HEK293 (cell line): ENCODE results near the gene VAV3.

Experiments used
- CTCF ChIA-PET: fragments of 350-600 bp; formaldehyde crosslinking; extraction: SDS; loops from one replicate; lab custom pipeline; 2021; ENCODE audit warnings: antibody characterized with exemption; lab: Yijun Ruan, JAX
- POLR2A ChIA-PET: fragments of 300-600 bp; formaldehyde crosslinking; extraction: SDS; loops from one replicate; lab custom pipeline; 2020; ENCODE audit warnings: antibody characterized with exemption, inconsistent platforms; lab: Yijun Ruan, JAX
- H3K27ac ChIP-seq: fragments of 200-500 bp; sonication (Bioruptor generic); 2 replicates; pipeline ENCODE4 v1.5.1; 2014; ENCODE audit warnings: low read depth, low read length, control low read depth, inconsistent platforms; ENCODE audit errors: extremely low read depth
- H3K36me3 ChIP-seq, 2 experiments: fragments of 200-500 bp in 1 of 2; sonication (Bioruptor generic) in 1 of 2; 1 replicate in 1 of 2; 2 replicates in 1 of 2; pipeline ENCODE4 v1.5.1; 2014 to 2017; ENCODE audit warnings: inconsistent platforms in 2 of 2, low read length in 2 of 2; ENCODE audit not compliant: control insufficient read depth in 2 of 2, insufficient read depth in 1 of 2
- H3K4me1 ChIP-seq: fragments of 200-500 bp; sonication (Bioruptor generic); 2 replicates; pipeline ENCODE4 v1.5.1; 2014; ENCODE audit warnings: mild to moderate bottlenecking, low read length, inconsistent platforms; ENCODE audit not compliant: control insufficient read depth, insufficient read depth
- H3K4me3 ChIP-seq: 2 replicates; pipeline ENCODE4 v1.5.1; 2011; ENCODE audit warnings: low read depth, mild to moderate bottlenecking, control low read depth, low read length, moderate library complexity
- H3K9me3 ChIP-seq: fragments of 200-500 bp; sonication (Bioruptor generic); 2 replicates; pipeline ENCODE4 v1.5.1; 2014; ENCODE audit warnings: low read depth, low read length, inconsistent platforms; ENCODE audit not compliant: control insufficient read depth, insufficient read depth
- BCL11A ChIP-seq: fragments of 450-650 bp; formaldehyde crosslinking; IDR thresholded peaks from 2 replicates; pipeline ENCODE4 v1.5.1; 2016; ENCODE audit warnings: low read depth, missing biosample characterization, missing genetic modification characterization
- GFI1B ChIP-seq: fragments of 450-650 bp; formaldehyde crosslinking; IDR thresholded peaks from 2 replicates; pipeline ENCODE4 v1.5.1; 2016; ENCODE audit warnings: missing biosample characterization, missing genetic modification characterization
- KLF1 ChIP-seq: fragments of 450-650 bp; formaldehyde crosslinking; IDR thresholded peaks from 2 replicates; pipeline ENCODE4 v1.5.1; 2016; ENCODE audit warnings: missing biosample characterization, missing genetic modification characterization
- KLF8 ChIP-seq: fragments of 450-650 bp; formaldehyde crosslinking; IDR thresholded peaks from 2 replicates; pipeline ENCODE4 v1.5.1; 2016; ENCODE audit warnings: missing biosample characterization, missing genetic modification characterization
- ZBTB10 ChIP-seq: fragments of 450-650 bp; formaldehyde crosslinking; IDR thresholded peaks from 2 replicates; pipeline ENCODE4 v1.5.1; 2016; ENCODE audit warnings: missing biosample characterization, missing genetic modification characterization
- ZBTB49 ChIP-seq: fragments of 450-650 bp; formaldehyde crosslinking; IDR thresholded peaks from 2 replicates; pipeline ENCODE4 v1.5.1; 2016; ENCODE audit warnings: missing biosample characterization, missing genetic modification characterization, low read depth
- ZBTB7A ChIP-seq: fragments of 450-650 bp; formaldehyde crosslinking; IDR thresholded peaks from 2 replicates; pipeline ENCODE4 v1.5.1; 2016; ENCODE audit warnings: low read depth, missing biosample characterization, missing genetic modification characterization
- ZEB2 ChIP-seq: fragments of 450-650 bp; formaldehyde crosslinking; IDR thresholded peaks from 2 replicates; pipeline ENCODE4 v1.5.1; 2016; ENCODE audit warnings: missing biosample characterization, missing genetic modification characterization
- ZFP41 ChIP-seq: fragments of 450-650 bp; formaldehyde crosslinking; IDR thresholded peaks from 2 replicates; pipeline ENCODE4 v1.5.1; 2016; ENCODE audit warnings: missing biosample characterization, missing genetic modification characterization, borderline replicate concordance
- ZNF121 ChIP-seq: fragments of 450-650 bp; formaldehyde crosslinking; IDR thresholded peaks from 2 replicates; pipeline ENCODE4 v1.5.1; 2016; ENCODE audit warnings: missing biosample characterization, missing genetic modification characterization
- ZNF146 ChIP-seq: fragments of 450-650 bp; formaldehyde crosslinking; IDR thresholded peaks from 2 replicates; pipeline ENCODE4 v1.5.1; 2016; ENCODE audit warnings: missing biosample characterization, missing genetic modification characterization
- ZNF19 ChIP-seq: fragments of 450-650 bp; formaldehyde crosslinking; IDR thresholded peaks from 2 replicates; pipeline ENCODE4; 2016; ENCODE audit warnings: missing biosample characterization, missing genetic modification characterization, low read depth
- ZNF274 ChIP-seq, 2 experiments: fragments of 200-500 bp in 1 of 2; fragments of 450-650 bp in 1 of 2; sonication (Bioruptor generic) in 1 of 2; formaldehyde crosslinking in 1 of 2; IDR thresholded peaks; 2 replicates each; pipeline versions ENCODE4 v1.5.1 to v1.6.1; 2014 to 2016; ENCODE audit warnings: borderline replicate concordance in 1 of 2, inconsistent platforms in 1 of 2, low read length in 1 of 2, missing biosample characterization in 1 of 2, missing genetic modification characterization in 1 of 2
- ZNF391 ChIP-seq: fragments of 450-650 bp; formaldehyde crosslinking; IDR thresholded peaks from 2 replicates; pipeline ENCODE4 v1.5.1; 2016; ENCODE audit warnings: low read depth, missing biosample characterization, missing genetic modification characterization, borderline replicate concordance
- ZNF501 ChIP-seq: fragments of 450-650 bp; formaldehyde crosslinking; IDR thresholded peaks from 2 replicates; pipeline ENCODE4 v1.5.1; 2016; ENCODE audit warnings: missing biosample characterization, missing genetic modification characterization
- ZNF530 ChIP-seq: fragments of 450-650 bp; formaldehyde crosslinking; IDR thresholded peaks from 2 replicates; pipeline ENCODE4 v1.5.1; 2016; ENCODE audit warnings: low read depth, missing biosample characterization, missing genetic modification characterization
- ZNF701 ChIP-seq: fragments of 450-650 bp; formaldehyde crosslinking; IDR thresholded peaks from 2 replicates; pipeline ENCODE4 v1.5.1; 2016; ENCODE audit warnings: missing biosample characterization, missing genetic modification characterization
- ZNF776 ChIP-seq: fragments of 450-650 bp; formaldehyde crosslinking; IDR thresholded peaks from 2 replicates; pipeline ENCODE4 v1.5.0; 2017; ENCODE audit warnings: missing biosample characterization, missing genetic modification characterization, borderline replicate concordance
- ZNF791 ChIP-seq: fragments of 450-650 bp; formaldehyde crosslinking; IDR thresholded peaks from 2 replicates; pipeline ENCODE4 v1.5.1; 2016; ENCODE audit warnings: missing biosample characterization, missing genetic modification characterization
- TF ChIP-seq, protein P1 (sequence below): fragments of 450-650 bp; formaldehyde crosslinking; IDR thresholded peaks from 2 replicates; pipeline ENCODE4 v1.5.1; 2016; ENCODE audit warnings: missing biosample characterization, missing genetic modification characterization, borderline replicate concordance
- TF ChIP-seq, protein P2 (sequence below): fragments of 450-650 bp; formaldehyde crosslinking; IDR thresholded peaks from 2 replicates; pipeline ENCODE4 v1.5.1; 2016; ENCODE audit warnings: missing biosample characterization, missing genetic modification characterization

Gene VAV3

GRCh38 chr1:107740579-107740978, 224.4 kb downstream of the VAV3 start (continued):
- no peak for TF ChIP-seq ZNF146 (tag by site-specific recombination)
- no peak for TF ChIP-seq BCL11A (tag by site-specific recombination)
- no peak for TF ChIP-seq ZNF776 (tag by site-specific recombination)
- TF ChIP-seq ZNF274 (IDR thresholded peaks at IDR 0.05; ENCODE audit: low read length), result no peak
- TF ChIP-seq ZNF274 (tag by site-specific recombination; IDR thresholded peaks at IDR 0.05; ENCODE audit: borderline replicate concordance), result no peak
- TF ChIP-seq KLF8, result no peak
- no peak for TF ChIP-seq ZBTB49 (tag by site-specific recombination)
- TF ChIP-seq, protein P1, sequence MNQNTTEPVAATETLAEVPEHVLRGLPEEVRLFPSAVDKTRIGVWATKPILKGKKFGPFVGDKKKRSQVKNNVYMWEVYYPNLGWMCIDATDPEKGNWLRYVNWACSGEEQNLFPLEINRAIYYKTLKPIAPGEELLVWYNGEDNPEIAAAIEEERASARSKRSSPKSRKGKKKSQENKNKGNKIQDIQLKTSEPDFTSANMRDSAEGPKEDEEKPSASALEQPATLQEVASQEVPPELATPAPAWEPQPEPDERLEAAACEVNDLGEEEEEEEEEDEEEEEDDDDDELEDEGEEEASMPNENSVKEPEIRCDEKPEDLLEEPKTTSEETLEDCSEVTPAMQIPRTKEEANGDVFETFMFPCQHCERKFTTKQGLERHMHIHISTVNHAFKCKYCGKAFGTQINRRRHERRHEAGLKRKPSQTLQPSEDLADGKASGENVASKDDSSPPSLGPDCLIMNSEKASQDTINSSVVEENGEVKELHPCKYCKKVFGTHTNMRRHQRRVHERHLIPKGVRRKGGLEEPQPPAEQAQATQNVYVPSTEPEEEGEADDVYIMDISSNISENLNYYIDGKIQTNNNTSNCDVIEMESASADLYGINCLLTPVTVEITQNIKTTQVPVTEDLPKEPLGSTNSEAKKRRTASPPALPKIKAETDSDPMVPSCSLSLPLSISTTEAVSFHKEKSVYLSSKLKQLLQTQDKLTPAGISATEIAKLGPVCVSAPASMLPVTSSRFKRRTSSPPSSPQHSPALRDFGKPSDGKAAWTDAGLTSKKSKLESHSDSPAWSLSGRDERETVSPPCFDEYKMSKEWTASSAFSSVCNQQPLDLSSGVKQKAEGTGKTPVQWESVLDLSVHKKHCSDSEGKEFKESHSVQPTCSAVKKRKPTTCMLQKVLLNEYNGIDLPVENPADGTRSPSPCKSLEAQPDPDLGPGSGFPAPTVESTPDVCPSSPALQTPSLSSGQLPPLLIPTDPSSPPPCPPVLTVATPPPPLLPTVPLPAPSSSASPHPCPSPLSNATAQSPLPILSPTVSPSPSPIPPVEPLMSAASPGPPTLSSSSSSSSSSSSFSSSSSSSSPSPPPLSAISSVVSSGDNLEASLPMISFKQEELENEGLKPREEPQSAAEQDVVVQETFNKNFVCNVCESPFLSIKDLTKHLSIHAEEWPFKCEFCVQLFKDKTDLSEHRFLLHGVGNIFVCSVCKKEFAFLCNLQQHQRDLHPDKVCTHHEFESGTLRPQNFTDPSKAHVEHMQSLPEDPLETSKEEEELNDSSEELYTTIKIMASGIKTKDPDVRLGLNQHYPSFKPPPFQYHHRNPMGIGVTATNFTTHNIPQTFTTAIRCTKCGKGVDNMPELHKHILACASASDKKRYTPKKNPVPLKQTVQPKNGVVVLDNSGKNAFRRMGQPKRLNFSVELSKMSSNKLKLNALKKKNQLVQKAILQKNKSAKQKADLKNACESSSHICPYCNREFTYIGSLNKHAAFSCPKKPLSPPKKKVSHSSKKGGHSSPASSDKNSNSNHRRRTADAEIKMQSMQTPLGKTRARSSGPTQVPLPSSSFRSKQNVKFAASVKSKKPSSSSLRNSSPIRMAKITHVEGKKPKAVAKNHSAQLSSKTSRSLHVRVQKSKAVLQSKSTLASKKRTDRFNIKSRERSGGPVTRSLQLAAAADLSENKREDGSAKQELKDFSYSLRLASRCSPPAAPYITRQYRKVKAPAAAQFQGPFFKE (tag by site-specific recombination), result no peak
- TF ChIP-seq ZNF391 (tag by site-specific recombination), result no peak
- TF ChIP-seq ZEB2 (tag by site-specific recombination), result no peak

DNA sequence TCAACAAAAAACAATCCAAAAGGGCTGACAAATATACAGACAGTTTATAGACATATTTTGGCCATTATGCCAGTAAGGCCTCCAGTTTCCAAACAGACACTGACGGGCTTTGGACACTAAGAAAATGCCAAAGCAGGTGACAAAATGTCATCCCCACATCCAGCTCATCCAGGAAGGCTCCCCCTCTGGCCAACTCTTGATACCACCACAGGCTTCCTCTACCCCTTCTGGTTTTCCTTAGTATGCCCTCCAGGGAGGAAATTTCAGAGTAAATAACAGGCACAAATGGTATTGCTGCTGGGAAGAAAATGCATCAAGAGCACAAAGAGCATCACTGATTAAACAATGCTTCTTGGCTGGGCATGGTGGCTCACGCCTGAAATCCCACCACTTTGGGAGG, 225.3 kb downstream of the VAV3 start:
- H3K27ac ChIP-seq, result no peak overlapping the region
- TF ChIP-seq ZFP41, result no peak
- TF ChIP-seq, protein P2, sequence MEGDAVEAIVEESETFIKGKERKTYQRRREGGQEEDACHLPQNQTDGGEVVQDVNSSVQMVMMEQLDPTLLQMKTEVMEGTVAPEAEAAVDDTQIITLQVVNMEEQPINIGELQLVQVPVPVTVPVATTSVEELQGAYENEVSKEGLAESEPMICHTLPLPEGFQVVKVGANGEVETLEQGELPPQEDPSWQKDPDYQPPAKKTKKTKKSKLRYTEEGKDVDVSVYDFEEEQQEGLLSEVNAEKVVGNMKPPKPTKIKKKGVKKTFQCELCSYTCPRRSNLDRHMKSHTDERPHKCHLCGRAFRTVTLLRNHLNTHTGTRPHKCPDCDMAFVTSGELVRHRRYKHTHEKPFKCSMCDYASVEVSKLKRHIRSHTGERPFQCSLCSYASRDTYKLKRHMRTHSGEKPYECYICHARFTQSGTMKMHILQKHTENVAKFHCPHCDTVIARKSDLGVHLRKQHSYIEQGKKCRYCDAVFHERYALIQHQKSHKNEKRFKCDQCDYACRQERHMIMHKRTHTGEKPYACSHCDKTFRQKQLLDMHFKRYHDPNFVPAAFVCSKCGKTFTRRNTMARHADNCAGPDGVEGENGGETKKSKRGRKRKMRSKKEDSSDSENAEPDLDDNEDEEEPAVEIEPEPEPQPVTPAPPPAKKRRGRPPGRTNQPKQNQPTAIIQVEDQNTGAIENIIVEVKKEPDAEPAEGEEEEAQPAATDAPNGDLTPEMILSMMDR (tag by site-specific recombination), result 0 out of 2 replicates have a peak, but pooled peaks have one; percentile 12
- TF ChIP-seq, all 188 proteins: peak for 1
- no peaks in the 10 kb centered on the region for H3K4me1 ChIP-seq
- POLR2A ChIA-PET, result no interaction called here
- CTCF ChIA-PET, result interaction anchor here (0.6 kb wide), 1 partner anchor 310 kb away, joined by 3 read pairs; no protein-coding TSS in a partner anchor
- H3K4me3 ChIP-seq, result no peak overlapping the region
- no peaks in the 10 kb centered on the region for H3K9me3 ChIP-seq
- H3K36me3 ChIP-seq, result no peaks in the 10 kb centered on the region

DNA sequence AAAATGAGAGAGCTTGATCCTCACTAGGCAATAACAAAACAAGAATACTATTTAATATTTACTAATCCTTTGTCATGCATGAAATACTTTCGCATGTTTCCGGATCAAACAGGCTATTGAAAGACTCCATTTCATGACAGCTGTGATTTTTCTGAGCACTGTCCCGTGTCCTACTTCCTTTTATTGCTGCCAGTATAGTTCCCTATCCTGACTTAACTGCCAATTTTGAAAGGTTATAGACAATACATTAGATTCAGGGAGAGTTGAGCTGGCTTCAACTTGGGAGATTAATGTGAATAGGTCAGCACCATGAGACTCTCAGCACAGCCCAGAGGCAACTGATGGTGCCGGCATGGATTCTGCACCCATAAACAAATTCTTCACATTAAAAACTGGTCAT, 225.8 kb downstream of the VAV3 start:
- ChIA-PET CTCF (interaction anchor here (0.6 to 1.4 kb wide), 2 partner anchors 12 to 310 kb away, joined by 3 to 4 read pairs; no protein-coding TSS in a partner anchor), POLR2A (no interaction called here)
- H3K27ac ChIP-seq, result no peak overlapping the region
- H3K4me3 ChIP-seq, result no peak overlapping the region
- H3K9me3 ChIP-seq, result no peaks in the 10 kb centered on the region
- no peaks in the 10 kb centered on the region for H3K4me1 ChIP-seq
- no peaks in the 10 kb centered on the region for H3K36me3 ChIP-seq
- no peak for TF ChIP-seq ZNF19
- TF ChIP-seq ZBTB7A, result no peak
- no peak for TF ChIP-seq ZNF121 (tag by site-specific recombination)
- no peak for TF ChIP-seq KLF1 (tag by site-specific recombination)
- TF ChIP-seq ZBTB10 (tag by site-specific recombination), result no peak
- TF ChIP-seq ZNF701, result no peak
- TF ChIP-seq GFI1B (tag by site-specific recombination), result no peak
- no peak for TF ChIP-seq ZNF501
- no peak for TF ChIP-seq ZNF791 (tag by site-specific recombination)
- TF ChIP-seq ZNF530, result no peak
